Sigmoid colon (tissue), 4 donors: ENCODE measurements around the gene MST1.

Source experiments
- CTCF ChIP-seq, 4 experiments: fragments of 450-650 bp in 3 of 4; fragments of 200-600 bp in 1 of 4; IDR thresholded peaks; one replicate each; pipeline ENCODE4 v1.5.1; 2016 to 2019; ENCODE audit warnings: antibody characterized with exemption in 4 of 4, mild to moderate bottlenecking in 3 of 4, moderate library complexity in 2 of 4
- EP300 ChIP-seq, 4 donors: sonication (generic); formaldehyde crosslinking; IDR thresholded peaks; one replicate each; pipeline ENCODE4 v1.6.1; 2017; ENCODE audit warnings: antibody characterized with exemption in 4 of 4
- POLR2A ChIP-seq, 2 donors: fragments of 450-650 bp; IDR thresholded peaks; one replicate each; pipeline ENCODE4 v1.6.1; 2016; ENCODE audit warnings: antibody characterized with exemption in 2 of 2, mild to moderate bottlenecking in 2 of 2, moderate library complexity in 2 of 2

- no peak for TF ChIP-seq POLR2A (IDR thresholded peaks at IDR 0.05)
- no peak for TF ChIP-seq EP300 (IDR thresholded peaks at IDR 0.05)
- no peak for TF ChIP-seq CTCF (IDR thresholded peaks at IDR 0.05)
Measured at GRCh38 chr3:49641921-49642707, 47.2 kb downstream of the MST1 start.
